ENCODE data around the gene ERI3. TPM values are rescaled to one million over a fixed set of nuclear protein-coding genes. Genes with fewer than 3 reads are reported as not detected.

ERI3 gene
- total RNA-seq, 1 experiment from 2014 or later = 52.8 TPM

GRCh38 chr1:44273560-44274350 lies 81.3 kb downstream of the ERI3 start:
- in situ Hi-C loops (cut with HindIII; ENCODE audit: low pct_unique_long_range_greater_than_20kb, low sequenced_read_pairs) = no loop called here
- no peak for DNase-seq (ENCODE audit: low read depth, low spot score)

GRCh38 chr1:44272992-44273391 lies 82.1 kb downstream of the ERI3 start:
- in situ Hi-C loops (cut with HindIII; ENCODE audit: low pct_unique_long_range_greater_than_20kb, low sequenced_read_pairs) = no loop called here
- DNase-seq (ENCODE audit: low read depth, low spot score) = no peak

- DNase-seq (ENCODE audit: low read depth, low spot score) = no peak
- in situ Hi-C loops (cut with HindIII; ENCODE audit: low pct_unique_long_range_greater_than_20kb, low sequenced_read_pairs) = no loop called here
Observed at GRCh38 chr1:44271646-44272045, 83.4 kb downstream of the ERI3 start.

GRCh38 chr1:44270686-44271628 lies 84.1 kb downstream of the ERI3 start:
- in situ Hi-C loops (cut with HindIII; ENCODE audit: low pct_unique_long_range_greater_than_20kb, low sequenced_read_pairs) = no loop called here
- DNase-seq (ENCODE audit: low read depth, low spot score) = no peak

- no peak for DNase-seq (ENCODE audit: low read depth, low spot score)
- in situ Hi-C loops (cut with HindIII; ENCODE audit: low pct_unique_long_range_greater_than_20kb, low sequenced_read_pairs) = no loop called here
Observed at GRCh38 chr1:44268054-44268453, 87.0 kb downstream of the ERI3 start.

GRCh38 chr1:44267438-44267837 lies 87.6 kb downstream of the ERI3 start:
- DNase-seq (ENCODE audit: low read depth, low spot score) = no peak
- in situ Hi-C loops (cut with HindIII; ENCODE audit: low pct_unique_long_range_greater_than_20kb, low sequenced_read_pairs) = no loop called here

GRCh38 chr1:44266400-44267344 lies 88.4 kb downstream of the ERI3 start:
- in situ Hi-C loops (cut with HindIII; ENCODE audit: low pct_unique_long_range_greater_than_20kb, low sequenced_read_pairs) = no loop called here

GRCh38 chr1:44265656-44266358 lies 89.2 kb downstream of the ERI3 start:
- no peak for DNase-seq (ENCODE audit: low read depth, low spot score)
- in situ Hi-C loops (cut with HindIII; ENCODE audit: low pct_unique_long_range_greater_than_20kb, low sequenced_read_pairs) = no loop called here

More at GRCh38 chr1:44266400-44267344, 88.4 kb downstream of the ERI3 start:
- DNase-seq (ENCODE audit: low read depth, low spot score) = no peak

GRCh38 chr1:44264451-44264771 lies 90.6 kb downstream of the ERI3 start:
- DNase-seq (ENCODE audit: low read depth, low spot score) = no peak
- in situ Hi-C loops (cut with HindIII; ENCODE audit: low pct_unique_long_range_greater_than_20kb, low sequenced_read_pairs) = no loop called here

GRCh38 chr1:44263568-44264450 lies 91.2 kb downstream of the ERI3 start:
- in situ Hi-C loops (cut with HindIII; ENCODE audit: low pct_unique_long_range_greater_than_20kb, low sequenced_read_pairs) = no loop called here
- no peak for DNase-seq (ENCODE audit: low read depth, low spot score)

GRCh38 chr1:44262816-44263567 lies 92.1 kb downstream of the ERI3 start:
- no peak for DNase-seq (ENCODE audit: low read depth, low spot score)
- in situ Hi-C loops (cut with HindIII; ENCODE audit: low pct_unique_long_range_greater_than_20kb, low sequenced_read_pairs) = no loop called here

- in situ Hi-C loops (cut with HindIII; ENCODE audit: low pct_unique_long_range_greater_than_20kb, low sequenced_read_pairs) = no loop called here
- DNase-seq (ENCODE audit: low read depth, low spot score) = no peak
Observed at GRCh38 chr1:44262414-44262813, 92.6 kb downstream of the ERI3 start.

GRCh38 chr1:44261962-44262361 lies 93.1 kb downstream of the ERI3 start:
- no peak for DNase-seq (ENCODE audit: low read depth, low spot score)
- in situ Hi-C loops (cut with HindIII; ENCODE audit: low pct_unique_long_range_greater_than_20kb, low sequenced_read_pairs) = no loop called here

GRCh38 chr1:44261171-44261817 lies 93.8 kb downstream of the ERI3 start:
- DNase-seq (ENCODE audit: low read depth, low spot score) = no peak
- in situ Hi-C loops (cut with HindIII; ENCODE audit: low pct_unique_long_range_greater_than_20kb, low sequenced_read_pairs) = no loop called here

- in situ Hi-C loops (cut with HindIII; ENCODE audit: low pct_unique_long_range_greater_than_20kb, low sequenced_read_pairs) = no loop called here
- DNase-seq (ENCODE audit: low read depth, low spot score) = no peak
Observed at GRCh38 chr1:44260792-44261170, 94.3 kb downstream of the ERI3 start.
